ENCODE data around the gene PDE4B.

DNA sequence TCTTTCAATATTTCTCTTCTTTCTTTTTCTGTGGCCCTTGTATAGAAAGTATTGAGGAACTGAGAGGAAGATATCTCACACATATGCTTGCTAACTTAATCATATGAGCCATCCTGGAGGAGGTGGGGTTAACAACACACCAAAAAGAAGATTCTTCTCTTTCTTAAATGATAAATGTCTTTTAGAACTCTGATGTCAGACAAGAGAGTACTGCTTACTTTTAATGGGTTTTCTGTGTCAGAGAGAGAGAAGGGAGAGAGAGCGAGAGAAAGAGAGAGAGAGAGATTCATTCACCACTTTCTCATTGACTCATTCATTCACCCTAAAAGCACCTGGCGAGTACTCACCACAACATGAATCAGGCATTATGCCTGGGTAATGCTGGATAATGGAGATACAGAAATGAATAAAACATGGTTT lies 490.9 kb downstream of the PDE4B start:
- TF ChIP-seq, protein P1, sequence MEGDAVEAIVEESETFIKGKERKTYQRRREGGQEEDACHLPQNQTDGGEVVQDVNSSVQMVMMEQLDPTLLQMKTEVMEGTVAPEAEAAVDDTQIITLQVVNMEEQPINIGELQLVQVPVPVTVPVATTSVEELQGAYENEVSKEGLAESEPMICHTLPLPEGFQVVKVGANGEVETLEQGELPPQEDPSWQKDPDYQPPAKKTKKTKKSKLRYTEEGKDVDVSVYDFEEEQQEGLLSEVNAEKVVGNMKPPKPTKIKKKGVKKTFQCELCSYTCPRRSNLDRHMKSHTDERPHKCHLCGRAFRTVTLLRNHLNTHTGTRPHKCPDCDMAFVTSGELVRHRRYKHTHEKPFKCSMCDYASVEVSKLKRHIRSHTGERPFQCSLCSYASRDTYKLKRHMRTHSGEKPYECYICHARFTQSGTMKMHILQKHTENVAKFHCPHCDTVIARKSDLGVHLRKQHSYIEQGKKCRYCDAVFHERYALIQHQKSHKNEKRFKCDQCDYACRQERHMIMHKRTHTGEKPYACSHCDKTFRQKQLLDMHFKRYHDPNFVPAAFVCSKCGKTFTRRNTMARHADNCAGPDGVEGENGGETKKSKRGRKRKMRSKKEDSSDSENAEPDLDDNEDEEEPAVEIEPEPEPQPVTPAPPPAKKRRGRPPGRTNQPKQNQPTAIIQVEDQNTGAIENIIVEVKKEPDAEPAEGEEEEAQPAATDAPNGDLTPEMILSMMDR (IDR thresholded peaks at IDR 0.05), result no peak
- TF ChIP-seq POLR2A (IDR thresholded peaks at IDR 0.05), result no peak

Data from lower leg skin (tissue), 3 donors.